ENCODE measurements around the gene PLIN3. TPM values are rescaled to one million over a fixed set of nuclear protein-coding genes. Genes with fewer than 3 reads are reported as not detected.

PLIN3 gene
- total and polyA plus RNA-seq, 2 experiments from 2014 or later = 38.0 to 59.9 TPM

- TF ChIP-seq REST (IDR thresholded peaks at IDR 0.05; ENCODE audit: unreplicated experiment) (no peak), ZNF114 (CRISPR knock-in tag; IDR thresholded peaks at IDR 0.05) (no peak), JUNB (IDR thresholded peaks at IDR 0.05; ENCODE audit: unreplicated experiment) (no peak), STAT1 (IDR thresholded peaks at IDR 0.05; ENCODE audit: unreplicated experiment) (no peak), CREB1 (CRISPR knock-in tag; IDR thresholded peaks at IDR 0.05; ENCODE audit: low read depth) (no peak), ETS1 (IDR thresholded peaks at IDR 0.05) (no peak), POLR2AphosphoS5 (IDR thresholded peaks at IDR 0.05; ENCODE audit: low read depth) (no peak), ZNF331 (CRISPR knock-in tag; IDR thresholded peaks at IDR 0.05; ENCODE audit: low read depth) (no peak), EZH2 (IDR thresholded peaks at IDR 0.05; ENCODE audit: low read depth, unreplicated experiment) (no peak), CTCF (conservative IDR thresholded peaks at IDR 0.05; ENCODE audit: low read depth in 2 of 2) (no peak), NANOG (IDR thresholded peaks at IDR 0.05; ENCODE audit: borderline replicate concordance) (no peak)
These were observed 18.4 kb downstream of the PLIN3 start (continued) for GRCh38 chr19:4849019-4849418.

- H3K36me3 Mint-ChIP-seq (ENCODE audit: low read depth) = peaks cover 47% of the 10 kb centered on the region; the same call in 2 of the 3 replicates
- no peaks in the 10 kb centered on the region for H3K9me2 ChIP-seq (ENCODE audit: insufficient read depth)
- H3K27me3 ChIP-seq (ENCODE audit: insufficient read depth) = no peaks in the 10 kb centered on the region
- H3K36me3 ChIP-seq (ENCODE audit: insufficient read depth) = peaks cover 9% of the 10 kb centered on the region; the same call in 1 of the 2 replicates
- ATAC-seq (no peak), DNase-seq (ENCODE audit: low spot score) (no peak)
- no peaks in the 10 kb centered on the region for H3K9me3 Mint-ChIP-seq
- no peak overlapping the region for H3K4me2 ChIP-seq
- no peaks in the 10 kb centered on the region for H3K79me2 ChIP-seq (replicated peaks; ENCODE audit: insufficient read depth)
- peaks cover 13% of the 10 kb centered on the region for H3K27me3 Mint-ChIP-seq (ENCODE audit: insufficient read depth, low read depth, poor library complexity)
- H3K4me3 ChIP-seq = no peak overlapping the region
- no peak overlapping the region for H3K27ac ChIP-seq (ENCODE audit: low read depth)
- H3K4me1 ChIP-seq (ENCODE audit: insufficient read depth) = no peaks in the 10 kb centered on the region
- no peak overlapping the region for H3K27ac Mint-ChIP-seq
- H3K4me3 Mint-ChIP-seq = no peak overlapping the region
- no peaks in the 10 kb centered on the region for H3F3A ChIP-seq (replicated peaks; ENCODE audit: low read depth)
- no peak overlapping the region for H2AFZ ChIP-seq
- no peaks in the 10 kb centered on the region for H3K4me1 Mint-ChIP-seq
- H4K20me1 ChIP-seq (replicated peaks; ENCODE audit: insufficient read depth) = no peaks in the 10 kb centered on the region; the same call in 1 of the 2 replicates
- no peak for TF ChIP-seq JUNB (IDR thresholded peaks at IDR 0.05; ENCODE audit: unreplicated experiment)
- no peak for TF ChIP-seq EZH2 (IDR thresholded peaks at IDR 0.05; ENCODE audit: low read depth, unreplicated experiment)
- no peak for TF ChIP-seq CTCF (conservative IDR thresholded peaks at IDR 0.05; ENCODE audit: low read depth in 2 of 2)
- TF ChIP-seq REST (IDR thresholded peaks at IDR 0.05; ENCODE audit: unreplicated experiment) = no peak
- TF ChIP-seq NANOG (IDR thresholded peaks at IDR 0.05; ENCODE audit: borderline replicate concordance) = no peak
- TF ChIP-seq ZNF331 (CRISPR knock-in tag; IDR thresholded peaks at IDR 0.05; ENCODE audit: low read depth) = no peak
- no peak for TF ChIP-seq STAT1 (IDR thresholded peaks at IDR 0.05; ENCODE audit: unreplicated experiment)
- TF ChIP-seq EZH2phosphoT487 (IDR thresholded peaks at IDR 0.05; ENCODE audit: unreplicated experiment) = no peak
These were observed 20.1 kb downstream of the PLIN3 start for GRCh38 chr19:4847190-4847973.

All from GM23338 (cell line).